Fibroblast of pulmonary artery (primary cell): ENCODE results near the gene MOB3B.

ENCODE experiments used
- DNase-seq: peaks from one replicate; pipeline ENCODE4 v3.0.0-alpha.2; 2010; ENCODE audit warnings: low read depth
- H3K4me3 ChIP-seq: replicated peaks from 2 replicates; pipeline ENCODE4 v1.5.1; 2011; ENCODE audit warnings: low read depth, mild to moderate bottlenecking, control low read depth, low read length, moderate library complexity
- TF ChIP-seq, protein P1 (sequence below): IDR thresholded peaks from 2 replicates; pipeline ENCODE4 v1.5.1; 2011; ENCODE audit warnings: mild to moderate bottlenecking, control low read depth, low read length, inconsistent platforms; ENCODE audit errors: missing control alignments

MOB3B gene

DNA sequence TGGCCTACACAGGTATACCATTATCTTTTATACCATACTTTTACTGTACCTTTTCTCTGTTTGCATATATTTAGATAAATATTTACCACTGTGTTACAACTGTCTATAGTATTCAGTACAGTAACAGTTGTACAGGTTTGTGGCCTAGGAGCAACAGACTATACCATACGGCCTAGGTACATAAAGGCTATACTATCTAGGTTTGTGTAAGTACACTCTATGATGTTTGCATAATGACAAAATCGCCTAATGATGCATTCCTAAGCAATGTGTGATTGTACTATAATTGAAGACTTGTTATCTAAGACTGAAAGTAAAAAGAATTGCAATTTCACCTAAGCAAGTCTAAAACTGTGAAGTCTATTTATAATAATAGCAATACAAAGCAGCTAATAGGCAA, 39.8 kb upstream of the MOB3B start:
- TF ChIP-seq, protein P1, sequence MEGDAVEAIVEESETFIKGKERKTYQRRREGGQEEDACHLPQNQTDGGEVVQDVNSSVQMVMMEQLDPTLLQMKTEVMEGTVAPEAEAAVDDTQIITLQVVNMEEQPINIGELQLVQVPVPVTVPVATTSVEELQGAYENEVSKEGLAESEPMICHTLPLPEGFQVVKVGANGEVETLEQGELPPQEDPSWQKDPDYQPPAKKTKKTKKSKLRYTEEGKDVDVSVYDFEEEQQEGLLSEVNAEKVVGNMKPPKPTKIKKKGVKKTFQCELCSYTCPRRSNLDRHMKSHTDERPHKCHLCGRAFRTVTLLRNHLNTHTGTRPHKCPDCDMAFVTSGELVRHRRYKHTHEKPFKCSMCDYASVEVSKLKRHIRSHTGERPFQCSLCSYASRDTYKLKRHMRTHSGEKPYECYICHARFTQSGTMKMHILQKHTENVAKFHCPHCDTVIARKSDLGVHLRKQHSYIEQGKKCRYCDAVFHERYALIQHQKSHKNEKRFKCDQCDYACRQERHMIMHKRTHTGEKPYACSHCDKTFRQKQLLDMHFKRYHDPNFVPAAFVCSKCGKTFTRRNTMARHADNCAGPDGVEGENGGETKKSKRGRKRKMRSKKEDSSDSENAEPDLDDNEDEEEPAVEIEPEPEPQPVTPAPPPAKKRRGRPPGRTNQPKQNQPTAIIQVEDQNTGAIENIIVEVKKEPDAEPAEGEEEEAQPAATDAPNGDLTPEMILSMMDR = no peak
- no peak for DNase-seq
- no peak overlapping the region for H3K4me3 ChIP-seq

DNA sequence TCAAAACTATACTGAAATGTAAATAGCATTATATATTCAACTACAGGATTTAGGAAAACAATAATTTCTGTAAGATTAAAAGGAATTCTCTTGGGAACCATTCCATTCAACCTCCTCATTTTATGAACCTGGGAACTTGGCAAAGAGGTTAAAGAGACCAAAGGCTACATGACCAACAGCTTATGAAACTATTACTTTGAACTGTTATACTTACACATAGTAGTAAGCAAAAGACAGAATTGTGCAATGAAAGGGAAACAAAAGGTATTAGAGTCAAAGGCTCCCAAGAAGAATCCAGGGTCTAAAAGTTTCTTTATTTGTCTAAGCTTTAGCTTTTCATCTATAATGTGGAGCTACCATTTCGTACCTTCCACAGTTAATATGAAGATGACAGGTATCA, 36.5 kb upstream of the MOB3B start:
- peak; percentile 41 for DNase-seq
- TF ChIP-seq, protein P1 = no peak
- H3K4me3 ChIP-seq = no peak overlapping the region

DNA sequence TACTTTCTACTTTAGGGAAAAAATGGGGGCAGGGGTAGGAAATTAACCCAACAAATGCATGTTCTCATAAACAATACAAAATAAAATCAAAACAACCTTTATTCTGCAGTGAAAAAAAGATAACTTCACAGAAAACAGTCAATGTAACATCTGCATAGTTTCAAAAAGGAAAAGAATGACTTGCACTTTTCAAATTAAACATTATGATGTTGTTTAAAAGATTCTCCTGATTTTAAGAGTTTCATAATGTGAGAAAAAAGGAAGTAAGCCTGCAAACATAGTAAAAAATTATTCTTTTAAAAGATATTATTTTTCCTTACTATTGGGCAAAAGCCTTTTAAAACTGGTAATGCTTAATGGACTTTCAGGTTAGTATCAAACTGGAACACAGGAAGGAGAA, 36.1 kb upstream of the MOB3B start:
- TF ChIP-seq, protein P1 = no peak

DNA sequence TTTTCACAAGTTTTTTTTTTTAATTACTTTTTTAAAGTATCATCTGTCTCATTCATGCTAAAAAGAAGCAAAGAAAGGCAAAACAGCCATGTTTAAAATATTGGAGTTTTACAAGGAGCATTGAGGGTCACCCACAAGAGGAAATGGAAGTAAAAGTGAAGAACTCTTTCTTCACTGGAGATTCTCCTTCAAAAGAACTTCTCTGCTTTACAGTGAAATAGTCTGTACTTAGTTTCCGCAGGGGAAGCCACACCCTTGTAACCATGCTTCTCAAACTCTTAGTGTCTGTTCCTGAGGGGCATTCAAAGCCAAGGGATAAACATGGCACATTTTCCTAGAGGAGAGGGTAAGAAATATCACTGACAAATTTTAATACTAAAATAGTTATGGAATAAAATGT, 35.1 kb upstream of the MOB3B start:
- DNase-seq = no peak
- TF ChIP-seq, protein P1 = no peak
- no peak overlapping the region for H3K4me3 ChIP-seq

More for the DNA sequence above, 36.1 kb upstream of the MOB3B start:
- no peak for DNase-seq
- H3K4me3 ChIP-seq = no peak overlapping the region

DNA sequence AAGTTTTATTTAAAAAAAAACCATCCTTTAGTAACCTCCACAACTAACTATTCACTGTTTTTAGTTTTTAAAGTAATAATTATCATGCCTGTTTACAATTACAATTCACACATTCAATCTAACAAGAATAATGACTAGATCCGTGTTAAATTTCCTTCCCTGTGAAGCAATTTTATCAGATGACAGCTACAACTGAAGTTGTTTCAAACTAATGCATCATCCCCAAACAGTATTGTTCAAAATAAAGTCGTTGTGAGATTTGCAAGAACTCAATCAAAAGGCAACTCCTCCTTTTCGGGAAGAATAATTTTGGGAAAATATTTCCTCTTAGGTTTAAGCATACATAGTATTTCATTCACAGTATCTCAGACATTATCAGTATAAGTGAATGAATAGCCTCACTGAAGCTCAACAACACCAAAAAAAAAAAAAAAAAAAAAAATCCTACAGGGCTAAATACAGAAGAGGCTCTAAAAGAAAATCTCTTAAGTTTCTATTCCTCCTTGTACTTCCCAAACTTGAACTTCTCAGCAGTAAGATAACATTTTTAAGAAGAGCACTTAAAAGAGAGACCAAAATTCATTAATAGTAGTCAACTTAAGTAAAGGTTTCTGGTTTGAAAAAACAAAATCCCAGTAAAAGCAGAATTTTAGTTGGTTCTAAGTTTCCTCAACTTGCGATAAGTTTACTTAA, 34.3 kb upstream of the MOB3B start:
- H3K4me3 ChIP-seq = no peak overlapping the region
- TF ChIP-seq, protein P1 = no peak
- DNase-seq = no peak

DNA sequence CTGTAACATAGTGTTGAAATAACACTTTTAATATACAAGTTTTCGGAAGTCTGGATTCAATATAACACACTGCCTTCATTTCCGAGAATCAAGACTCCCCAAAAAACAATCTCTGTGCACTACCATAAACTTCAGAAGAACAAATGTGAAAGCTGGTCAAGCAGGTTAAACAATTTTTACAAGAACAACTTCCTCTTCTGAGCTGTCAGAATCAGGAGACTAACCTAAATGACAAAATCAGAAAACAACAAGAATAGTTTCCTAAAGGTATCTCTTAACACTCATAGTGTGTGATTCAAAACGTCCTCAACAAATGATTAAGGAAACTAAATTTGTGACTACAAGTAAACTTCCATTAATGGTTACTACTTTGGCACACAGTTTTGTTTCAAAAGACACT, 32.1 kb upstream of the MOB3B start:
- DNase-seq = no peak
- no peak overlapping the region for H3K4me3 ChIP-seq
- TF ChIP-seq, protein P1 = no peak

DNA sequence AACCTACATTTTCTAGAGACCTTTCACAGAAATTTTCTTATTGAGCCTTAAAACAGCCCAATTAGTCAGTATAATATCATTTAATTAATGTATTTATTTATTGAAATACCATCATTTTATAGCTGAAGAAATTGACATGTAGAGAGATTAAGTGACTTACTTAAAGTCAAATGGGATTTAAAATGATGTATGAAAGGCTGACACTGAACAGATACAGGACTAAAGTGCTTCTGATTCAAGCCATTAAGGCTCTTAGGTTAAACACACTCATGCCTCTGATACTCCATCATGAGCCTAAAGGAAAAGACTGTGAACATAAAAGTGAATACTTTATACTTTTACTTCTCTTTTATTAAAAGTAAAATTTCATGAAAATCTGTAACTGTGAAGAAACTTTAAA, 30.8 kb upstream of the MOB3B start:
- TF ChIP-seq, protein P1 = no peak
- H3K4me3 ChIP-seq = no peak overlapping the region
- no peak for DNase-seq
